HUDEP-2 (cell line): ENCODE measurements around the gene FAM163B.

Experiments used
- DNase-seq, 76 experiments: peaks; one replicate each; lab custom pipeline; 2025; ENCODE audit not compliant: unreplicated experiment in 76 of 76; lab: John Stamatoyannopoulos, UW

The FAM163B gene

DNA sequence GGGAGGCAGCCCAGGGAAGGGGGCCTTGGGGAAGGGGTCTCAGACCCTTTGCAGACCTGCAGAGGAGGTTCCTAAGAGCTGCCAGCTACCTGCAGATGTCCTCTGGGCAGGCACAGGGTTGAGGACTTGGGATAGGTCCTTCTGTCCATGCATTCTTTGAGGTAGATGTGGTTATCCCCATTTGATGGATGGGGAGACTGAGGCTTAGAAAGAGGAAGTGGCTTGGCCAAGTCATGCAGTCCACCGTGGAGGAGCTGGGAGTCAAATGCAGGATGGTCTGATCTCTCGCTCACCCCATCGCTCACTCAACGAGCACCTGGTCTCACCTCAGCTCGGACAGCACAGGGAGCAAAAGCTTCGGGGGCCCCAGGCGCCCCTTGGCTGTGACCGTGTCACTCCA, 54.5 kb downstream of the FAM163B start:
- DNase-seq: no peak

DNA sequence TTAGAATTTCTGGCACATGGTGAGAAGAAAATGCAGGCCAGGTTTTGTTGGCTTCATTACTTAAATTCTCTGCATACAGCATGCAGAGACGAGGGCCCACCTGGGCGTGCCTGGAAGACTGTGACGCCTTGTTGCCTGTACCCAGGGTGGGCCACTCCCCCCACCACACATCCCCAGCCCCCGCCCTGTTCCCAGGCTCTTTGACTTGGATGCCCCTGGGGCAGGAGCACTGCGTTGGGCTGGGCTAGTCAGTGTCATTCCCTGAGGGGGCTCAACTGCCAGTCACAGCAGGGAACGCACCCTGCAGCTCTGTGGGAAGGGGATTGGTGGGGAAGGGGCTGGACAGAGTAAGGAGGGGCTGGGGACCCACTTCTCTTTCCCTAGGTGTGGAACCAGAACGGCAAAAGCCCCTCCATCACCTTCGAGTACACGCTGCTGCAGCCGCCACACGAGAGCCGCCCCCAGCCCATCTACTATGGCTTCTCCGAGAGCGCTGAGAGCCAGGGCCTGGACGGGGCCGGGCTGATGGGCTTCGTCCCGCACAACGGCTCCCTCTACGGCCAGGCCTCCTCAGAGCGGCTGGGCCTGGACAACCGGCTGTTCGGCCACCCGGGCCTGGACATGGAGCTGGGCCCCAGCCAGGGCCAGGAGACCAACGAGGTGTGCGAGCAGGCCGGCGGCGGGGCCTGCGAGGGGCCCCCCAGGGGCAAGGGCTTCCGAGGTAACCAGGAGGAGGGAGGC, 55.0 kb downstream of the FAM163B start:
- no peak for DNase-seq

DNA sequence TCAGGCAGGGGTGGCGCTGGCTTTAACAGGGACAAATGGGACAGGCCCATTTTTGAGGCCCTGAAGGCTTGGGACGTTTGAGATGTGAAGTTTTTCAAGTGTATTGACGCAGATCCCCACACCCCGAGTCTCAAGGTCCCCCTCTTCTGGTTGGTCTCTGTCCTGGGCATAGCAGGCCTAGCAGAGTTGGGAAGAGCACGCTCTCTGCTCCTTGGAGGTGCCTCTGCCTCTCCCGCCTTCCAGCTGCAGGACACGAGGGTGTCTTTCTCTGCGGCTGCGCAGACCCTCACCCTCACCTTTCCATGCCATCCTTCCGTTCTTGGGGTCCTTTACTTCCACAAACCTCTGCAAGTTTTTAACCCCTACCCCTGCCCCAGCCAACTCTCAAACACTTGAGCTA, 56.1 kb downstream of the FAM163B start:
- no peak for DNase-seq

DNA sequence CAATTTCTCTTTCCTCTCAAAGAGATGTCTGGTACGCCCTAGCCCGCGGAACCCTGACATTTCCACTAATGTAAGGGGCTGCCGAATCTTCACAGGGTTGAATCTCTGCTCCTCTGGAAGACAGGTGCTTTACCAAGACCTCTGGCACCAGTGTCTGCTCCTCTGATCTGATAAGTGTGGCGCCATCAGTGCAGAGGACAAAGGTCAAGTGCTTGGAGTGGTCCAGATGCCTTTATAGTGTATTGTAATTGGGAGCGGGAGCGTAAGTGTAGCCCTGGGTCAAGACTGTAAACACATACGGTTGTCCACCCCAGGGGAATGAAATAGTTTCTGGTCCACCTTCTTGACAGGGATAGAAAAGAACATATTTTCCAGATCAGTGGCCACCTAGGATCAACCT, 57.0 kb downstream of the FAM163B start:
- no peak for DNase-seq

DNA sequence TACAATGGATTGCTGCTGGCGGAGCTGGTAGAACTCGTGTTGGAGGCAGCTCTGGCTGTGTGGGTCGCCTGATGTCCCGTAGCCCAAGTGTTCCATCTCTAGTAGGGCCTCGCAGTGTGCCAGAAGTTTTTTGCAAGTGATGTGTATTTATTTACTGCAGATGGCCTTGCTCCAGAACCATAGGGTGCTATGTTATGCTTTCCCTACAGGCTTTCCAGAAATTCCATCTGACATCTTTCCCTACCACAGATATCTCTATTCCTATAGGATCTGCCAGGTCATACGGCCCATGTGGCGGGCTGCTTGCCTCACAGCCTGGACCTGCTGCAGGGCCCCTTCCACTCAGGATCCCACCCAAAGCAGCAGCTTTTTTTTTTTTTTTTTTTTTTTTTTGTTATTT, 57.7 kb downstream of the FAM163B start:
- no peak for DNase-seq

- no peak for DNase-seq
Measured at GRCh38 chr9:133547116-133547515, 62.1 kb downstream of the FAM163B start.

- no peak for DNase-seq
Measured at GRCh38 chr9:133546287-133546680, 62.9 kb downstream of the FAM163B start.

GRCh38 chr9:133545494-133546286, 63.5 kb downstream of the FAM163B start:
- DNase-seq: no peak

- peak in 72 of 76 experiments; percentile 37 to 87 (median 73) for DNase-seq
Measured at GRCh38 chr9:133543772-133544467, 65.3 kb downstream of the FAM163B start.

DNA sequence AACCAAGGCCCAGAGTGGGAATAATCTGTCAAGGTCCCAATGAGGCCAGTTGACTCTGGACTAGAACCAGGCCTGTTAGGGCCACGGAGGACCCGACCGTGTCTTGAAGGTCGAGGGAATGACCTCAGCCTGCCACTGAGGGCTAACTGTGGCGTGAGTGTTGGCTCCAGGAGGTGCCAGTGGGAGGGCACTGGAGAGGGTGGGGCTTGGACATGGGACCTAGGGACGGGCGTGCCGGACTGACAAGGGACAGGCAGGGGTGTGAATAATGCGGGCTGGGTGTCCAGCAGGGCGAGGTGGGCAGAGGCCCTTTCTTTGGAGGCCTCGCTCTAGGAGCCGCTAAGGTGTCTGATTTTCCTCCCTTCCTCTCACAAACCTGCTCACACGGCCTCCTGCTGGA, 67.2 kb downstream of the FAM163B start:
- DNase-seq: peak in 29 of 76 experiments; percentile 9 to 59 (median 26)

DNA sequence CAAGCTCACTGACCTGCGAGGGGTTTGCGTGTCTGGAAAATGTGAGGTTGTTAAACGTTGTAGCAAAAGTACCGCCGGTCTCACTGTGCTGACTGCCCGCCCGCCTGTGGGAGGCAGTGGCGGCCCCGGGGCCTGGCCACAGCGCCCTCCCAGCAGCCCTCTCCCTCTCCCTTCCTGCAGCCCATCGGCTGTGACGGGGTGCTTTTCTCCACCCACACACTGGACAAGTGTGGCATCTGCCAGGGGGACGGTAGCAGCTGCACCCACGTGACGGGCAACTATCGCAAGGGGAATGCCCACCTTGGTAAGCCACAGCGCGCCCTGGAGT, 68.5 kb downstream of the FAM163B start:
- peak in 2 of 76 experiments; percentile 20 to 23 for DNase-seq

DNA sequence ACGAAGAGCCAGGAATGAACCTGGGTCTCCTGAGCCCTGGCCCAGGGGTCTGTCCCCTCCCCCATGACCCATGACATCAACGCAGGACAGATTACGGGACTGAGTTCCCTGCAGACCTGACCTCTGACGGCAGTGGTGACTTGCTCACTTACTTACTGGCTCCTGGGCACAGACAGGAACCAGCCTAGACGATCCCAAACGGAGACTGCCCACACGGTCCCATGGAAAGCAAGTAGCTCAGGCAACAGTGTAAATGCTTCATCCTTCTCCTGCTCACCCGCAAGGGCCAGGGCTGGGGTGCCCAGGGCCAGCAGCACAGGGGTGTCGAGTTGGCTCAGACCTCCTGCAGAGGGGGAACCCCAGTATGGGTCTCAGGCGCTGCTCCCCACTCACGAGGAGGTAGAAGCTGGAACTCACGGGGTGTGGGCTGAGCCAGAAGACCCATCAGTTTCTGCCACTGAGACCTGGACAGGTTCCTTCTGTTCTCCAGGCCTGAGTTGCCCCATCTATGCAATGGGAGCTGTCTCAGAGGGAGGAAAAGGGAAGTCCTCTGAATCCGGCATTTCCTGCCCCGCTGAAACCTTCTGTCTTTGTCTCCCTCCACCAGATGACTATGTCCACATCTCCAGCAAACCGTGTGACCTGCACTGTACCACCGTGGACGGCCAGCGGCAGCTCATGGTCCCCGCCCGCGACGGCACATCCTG, 69.0 kb downstream of the FAM163B start:
- DNase-seq: no peak

- DNase-seq: peak in 5 of 76 experiments; percentile 12 to 39 (median 34)
Measured at GRCh38 chr9:133538851-133539833, 70.0 kb downstream of the FAM163B start.

- DNase-seq: no peak
Measured at GRCh38 chr9:133538176-133538575, 71.0 kb downstream of the FAM163B start.

GRCh38 chr9:133537257-133537656, 71.9 kb downstream of the FAM163B start:
- DNase-seq: no peak

GRCh38 chr9:133536536-133536935, 72.7 kb downstream of the FAM163B start:
- DNase-seq: no peak

GRCh38 chr9:133536080-133536479, 73.1 kb downstream of the FAM163B start:
- no peak for DNase-seq

DNA sequence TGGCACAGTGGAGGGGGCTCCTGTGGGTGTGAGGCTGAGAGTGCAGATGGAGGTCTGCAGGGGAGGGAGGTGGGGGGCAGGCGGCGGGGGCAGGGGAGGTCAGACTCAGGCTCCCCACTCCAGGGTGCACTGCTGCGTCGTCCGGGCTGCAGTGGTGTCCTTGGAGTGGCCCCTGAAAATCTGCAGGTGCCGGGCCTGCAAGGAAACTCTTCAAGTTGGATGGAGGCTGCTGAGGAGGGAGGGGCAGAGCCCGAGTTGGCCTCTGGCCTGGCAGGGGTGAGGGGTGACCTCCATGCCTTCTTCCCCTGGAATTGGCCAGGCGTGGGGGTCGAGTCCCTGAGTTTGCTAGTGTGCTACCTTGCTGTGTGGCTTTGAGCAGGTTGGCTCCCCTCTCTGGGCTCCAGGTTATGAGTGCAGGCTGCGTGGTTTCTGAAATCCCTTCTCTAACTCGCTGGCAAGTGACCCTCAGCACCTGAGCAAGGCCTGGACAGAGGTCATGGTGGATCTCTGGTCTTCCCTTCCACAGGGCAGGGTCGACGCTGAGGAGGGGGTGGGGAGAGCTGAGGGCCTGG, 73.8 kb downstream of the FAM163B start:
- DNase-seq: no peak
